ENCODE results near the gene HLA-B.
"Not testable (repeated sequence)": the region's sequence is repeated elsewhere in the genome, so short reads cannot be mapped to it uniquely, and the experiment has no call there.

Gene HLA-B

GRCh38 chr6:31356946-31357466, at the start of gene HLA-B:
Gene HLA-B (minus strand): TSS chr6:31357179. CDS start chr6:31357158, 21 bp downstream.
- peak; percentile 91 for DNase-seq (ENCODE audit: low spot score)
- no peak for TF ChIP-seq CTCF (IDR thresholded peaks at IDR 0.05; ENCODE audit: extremely low read depth, insufficient read depth, missing control alignments)
- in situ Hi-C loops (cut with MboI; ENCODE audit: low pct_unique_long_range_greater_than_20kb, low sequenced_read_pairs, unreplicated experiment) = no loop called here

DNA sequence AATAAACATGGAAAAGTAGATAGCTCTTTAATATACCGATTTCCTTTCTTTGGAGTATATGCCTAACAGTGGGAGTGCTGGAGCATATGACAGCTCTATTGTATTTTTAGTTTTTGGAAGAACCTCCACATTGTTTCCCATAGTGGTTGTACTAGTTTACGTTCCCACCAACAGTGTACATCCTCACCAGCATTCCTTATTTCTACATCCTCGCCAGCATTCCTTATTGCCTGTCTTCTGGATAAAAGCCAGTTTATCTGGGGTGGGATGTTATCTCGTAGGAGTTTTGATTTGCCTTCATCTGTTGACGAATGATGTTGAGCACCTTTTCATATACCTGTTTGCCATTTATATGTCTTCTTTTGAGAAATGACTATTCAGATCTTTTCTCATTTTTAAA, 49.0 kb upstream of the HLA-B start:
- DNase-seq (ENCODE audit: low spot score) = no peak
- no peak for TF ChIP-seq CTCF (IDR thresholded peaks at IDR 0.05; ENCODE audit: extremely low read depth, insufficient read depth, missing control alignments)
- in situ Hi-C loops (cut with MboI; ENCODE audit: low pct_unique_long_range_greater_than_20kb, low sequenced_read_pairs, unreplicated experiment) = no loop called here

GRCh38 chr6:31404061-31404364, 47.0 kb upstream of the HLA-B start:
- in situ Hi-C loops (cut with MboI; ENCODE audit: low pct_unique_long_range_greater_than_20kb, low sequenced_read_pairs, unreplicated experiment); DNase-seq (ENCODE audit: low spot score): not testable (repeated sequence)

- in situ Hi-C loops (cut with MboI; ENCODE audit: low pct_unique_long_range_greater_than_20kb, low sequenced_read_pairs, unreplicated experiment) = no loop called here
- TF ChIP-seq CTCF (IDR thresholded peaks at IDR 0.05; ENCODE audit: extremely low read depth, insufficient read depth, missing control alignments) = no peak
- peak; percentile 94 for DNase-seq (ENCODE audit: low spot score)
Measured at GRCh38 chr6:31403283-31404060, 46.5 kb upstream of the HLA-B start, which contains the start of gene MICA. Gene MICA (plus strand): TSS chr6:31403595. CDS start chr6:31403633, 38 bp downstream.

DNA sequence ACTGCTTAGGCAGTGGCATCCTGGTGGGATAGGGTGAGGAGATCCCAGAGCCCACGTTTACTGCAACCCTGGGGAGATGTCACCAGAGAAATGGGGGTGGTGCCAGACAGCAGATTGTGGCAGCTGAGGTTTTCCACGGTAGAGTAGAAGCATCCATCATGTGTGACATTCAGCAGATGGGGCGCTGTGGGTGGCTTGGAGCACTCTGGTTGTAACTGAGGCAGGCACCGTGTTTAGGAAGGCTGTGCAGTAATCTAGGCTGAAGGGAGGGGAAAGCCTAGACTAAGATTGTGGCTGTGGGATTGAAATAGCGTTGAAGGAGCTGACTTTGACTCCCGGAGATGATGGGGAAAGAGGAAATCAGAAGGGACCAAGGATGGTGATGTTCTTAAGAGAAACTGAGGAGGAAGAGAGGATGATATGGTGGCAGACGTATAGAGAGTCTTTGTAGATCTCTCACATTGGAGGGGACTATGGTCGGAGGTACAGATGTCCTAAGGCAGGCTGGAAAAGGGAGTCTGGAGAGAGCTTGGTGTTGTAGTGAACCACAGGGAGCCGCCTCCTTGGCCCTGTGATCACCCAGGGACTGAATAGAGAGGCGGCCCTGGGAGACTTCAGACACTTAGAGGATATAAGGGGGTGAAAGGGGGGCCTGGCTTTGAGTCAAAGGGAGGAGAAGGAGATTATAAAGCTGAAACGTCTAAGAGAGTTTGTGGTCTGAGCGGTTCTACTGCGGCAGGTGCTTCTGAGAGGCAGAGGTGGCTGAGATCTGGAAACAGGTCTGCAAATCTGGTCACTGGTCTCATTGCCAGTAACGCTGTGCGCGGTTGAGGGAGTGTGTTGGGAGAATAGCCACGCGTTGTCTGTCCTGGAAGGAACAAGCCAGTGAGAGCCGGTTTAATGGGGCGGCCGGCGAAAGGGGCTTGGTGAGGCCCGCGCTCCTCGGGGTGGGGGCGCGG, 45.6 kb upstream of the HLA-B start:
- no peak for TF ChIP-seq CTCF (IDR thresholded peaks at IDR 0.05; ENCODE audit: extremely low read depth, insufficient read depth, missing control alignments)
- DNase-seq (ENCODE audit: low spot score) = peak; percentile 48
- in situ Hi-C loops (cut with MboI; ENCODE audit: low pct_unique_long_range_greater_than_20kb, low sequenced_read_pairs, unreplicated experiment) = no loop called here

DNA sequence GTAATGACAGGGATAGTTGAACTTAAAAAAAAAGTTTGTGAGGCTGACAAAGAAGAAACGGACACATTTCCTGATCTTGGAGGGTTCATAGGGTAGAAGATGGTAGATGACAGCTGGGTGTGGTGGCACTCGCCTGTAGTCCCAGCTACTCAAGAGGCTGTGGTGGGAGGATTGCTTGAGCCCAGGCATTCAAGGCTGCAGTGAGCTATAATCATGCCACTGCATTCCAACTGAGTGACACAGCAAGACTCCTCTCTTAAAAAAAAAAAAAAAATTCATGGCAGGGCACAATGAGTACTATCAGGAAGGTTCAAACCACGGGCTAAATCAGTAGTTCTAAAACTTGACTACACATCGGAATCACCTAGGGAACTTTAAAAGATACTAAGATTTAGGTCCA, 44.4 kb upstream of the HLA-B start:
- in situ Hi-C loops (cut with MboI; ENCODE audit: low pct_unique_long_range_greater_than_20kb, low sequenced_read_pairs, unreplicated experiment) = no loop called here
- DNase-seq (ENCODE audit: low spot score) = no peak
- TF ChIP-seq CTCF (IDR thresholded peaks at IDR 0.05; ENCODE audit: extremely low read depth, insufficient read depth, missing control alignments) = no peak

Measured in GM13977 (cell line).